HL-60 (cell line): Measurements from ENCODE around the gene TATDN3.
"Not testable (repeated sequence)": the region's sequence is repeated elsewhere in the genome, so short reads cannot be mapped to it uniquely, and the experiment has no call there.

Source experiments
- DNase-seq, 2 experiments: peaks; one replicate each; pipeline ENCODE4 v3.0.0-alpha.2; 2010 to 2020; ENCODE audit warnings: low read depth in 1 of 2, low spot score in 1 of 2
- H3K27ac ChIP-seq: fragments of 250-450 bp; sonication (Bioruptor Pico); replicated peaks from 2 replicates; pipeline ENCODE4 v1.5.1; 2020; ENCODE audit warnings: mild to moderate bottlenecking, moderate library complexity
- H3K27me3 ChIP-seq: fragments of 250-450 bp; sonication (Bioruptor Pico); 2 replicates; pipeline ENCODE4 v1.5.1; 2021; ENCODE audit warnings: mild to moderate bottlenecking, moderate library complexity; ENCODE audit not compliant: insufficient read depth, poor library complexity, severe bottlenecking
- H3K4me3 ChIP-seq: replicated peaks from 2 replicates; pipeline ENCODE4 v1.5.1; 2011; ENCODE audit warnings: mild to moderate bottlenecking, control low read depth, low read length; ENCODE audit not compliant: insufficient read depth
- GABPA ChIP-seq: IDR thresholded peaks from 2 replicates; pipeline ENCODE4 v1.6.1; 2012; ENCODE audit warnings: low read depth
- POLR2AphosphoS5 ChIP-seq: IDR thresholded peaks from 2 replicates; pipeline ENCODE4 v1.6.1; 2012; ENCODE audit warnings: low read depth
- REST ChIP-seq: IDR thresholded peaks from 2 replicates; pipeline ENCODE4 v1.6.1; 2012; ENCODE audit warnings: low read depth; ENCODE audit not compliant: insufficient replicate concordance
- SPI1 ChIP-seq: IDR thresholded peaks from 2 replicates; pipeline ENCODE4 v1.6.1; 2012; ENCODE audit warnings: low read depth, mild to moderate bottlenecking, borderline replicate concordance
- TF ChIP-seq, protein P1 (sequence below): IDR thresholded peaks from one replicate; pipeline ENCODE4 v1.5.1; 2011; ENCODE audit warnings: low read length, control low read depth, inconsistent platforms; ENCODE audit not compliant: insufficient read depth

Gene TATDN3

DNA sequence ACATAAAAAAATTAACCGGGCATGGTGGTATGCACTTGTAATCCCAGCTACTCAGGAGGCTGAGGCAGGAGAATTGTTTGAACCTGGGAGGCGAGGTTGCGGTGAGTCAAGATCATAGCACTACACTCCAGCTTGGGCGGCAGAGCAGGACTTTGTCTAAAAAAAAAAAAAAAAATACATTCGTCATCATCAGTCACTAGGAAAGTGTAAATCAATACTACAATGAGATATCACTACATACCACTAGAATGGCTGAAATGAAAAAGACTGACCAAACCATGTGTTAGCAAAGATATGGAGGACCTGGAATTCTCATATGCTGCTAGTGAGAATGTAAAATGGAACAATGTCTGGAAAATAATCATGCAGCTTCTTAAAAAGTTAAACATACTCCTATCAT lies 46.5 kb downstream of the TATDN3 start:
- no peak overlapping the region for H3K27ac ChIP-seq
- H3K27me3 ChIP-seq = no peaks in the 10 kb centered on the region
- TF ChIP-seq POLR2AphosphoS5 (no peak), REST (no peak), GABPA (no peak), SPI1 (no peak)
- TF ChIP-seq, protein P1, sequence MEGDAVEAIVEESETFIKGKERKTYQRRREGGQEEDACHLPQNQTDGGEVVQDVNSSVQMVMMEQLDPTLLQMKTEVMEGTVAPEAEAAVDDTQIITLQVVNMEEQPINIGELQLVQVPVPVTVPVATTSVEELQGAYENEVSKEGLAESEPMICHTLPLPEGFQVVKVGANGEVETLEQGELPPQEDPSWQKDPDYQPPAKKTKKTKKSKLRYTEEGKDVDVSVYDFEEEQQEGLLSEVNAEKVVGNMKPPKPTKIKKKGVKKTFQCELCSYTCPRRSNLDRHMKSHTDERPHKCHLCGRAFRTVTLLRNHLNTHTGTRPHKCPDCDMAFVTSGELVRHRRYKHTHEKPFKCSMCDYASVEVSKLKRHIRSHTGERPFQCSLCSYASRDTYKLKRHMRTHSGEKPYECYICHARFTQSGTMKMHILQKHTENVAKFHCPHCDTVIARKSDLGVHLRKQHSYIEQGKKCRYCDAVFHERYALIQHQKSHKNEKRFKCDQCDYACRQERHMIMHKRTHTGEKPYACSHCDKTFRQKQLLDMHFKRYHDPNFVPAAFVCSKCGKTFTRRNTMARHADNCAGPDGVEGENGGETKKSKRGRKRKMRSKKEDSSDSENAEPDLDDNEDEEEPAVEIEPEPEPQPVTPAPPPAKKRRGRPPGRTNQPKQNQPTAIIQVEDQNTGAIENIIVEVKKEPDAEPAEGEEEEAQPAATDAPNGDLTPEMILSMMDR = no peak
- DNase-seq = no peak
- H3K4me3 ChIP-seq = no peak overlapping the region

DNA sequence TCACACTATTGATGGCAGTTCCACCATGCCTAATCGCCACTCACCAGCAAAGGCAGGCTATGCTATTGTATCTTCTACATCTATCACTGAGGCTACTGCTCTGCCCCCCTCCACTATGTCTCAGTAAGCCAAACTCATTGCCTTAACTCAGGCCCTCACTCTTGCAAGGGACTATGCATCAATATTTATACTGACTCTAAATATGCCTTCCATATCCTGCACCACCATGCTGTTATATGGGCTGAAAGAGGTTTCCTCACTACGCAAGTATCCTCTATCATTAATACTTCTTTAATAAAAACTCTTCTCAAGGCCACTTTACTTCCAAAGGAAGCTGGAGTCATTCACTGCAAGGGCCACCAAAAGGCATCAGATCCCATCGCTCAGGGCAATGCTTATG lies 52.8 kb downstream of the TATDN3 start:
- H3K27ac ChIP-seq, H3K27me3 ChIP-seq, H3K4me3 ChIP-seq, DNase-seq: not testable (repeated sequence)

- H3K4me3 ChIP-seq = no peak within 1 kb of the TSS
- H3K27me3 ChIP-seq = no peaks in the 10 kb centered on the region
- H3K27ac ChIP-seq = no peak within 1 kb of the TSS
- DNase-seq = no peak
- TF ChIP-seq GABPA = no peak
- no peak for TF ChIP-seq SPI1
- TF ChIP-seq REST = no peak
- TF ChIP-seq, protein P1 = no peak
- no peak for TF ChIP-seq POLR2AphosphoS5
These were observed 55.9 kb downstream of the TATDN3 start, which contains the start of gene SPATA45 for GRCh38 chr1:212847549-212847948. SPATA45 (minus strand) TSS chr1:212847649; CDS start chr1:212836149, 11,500 bp downstream.

DNA sequence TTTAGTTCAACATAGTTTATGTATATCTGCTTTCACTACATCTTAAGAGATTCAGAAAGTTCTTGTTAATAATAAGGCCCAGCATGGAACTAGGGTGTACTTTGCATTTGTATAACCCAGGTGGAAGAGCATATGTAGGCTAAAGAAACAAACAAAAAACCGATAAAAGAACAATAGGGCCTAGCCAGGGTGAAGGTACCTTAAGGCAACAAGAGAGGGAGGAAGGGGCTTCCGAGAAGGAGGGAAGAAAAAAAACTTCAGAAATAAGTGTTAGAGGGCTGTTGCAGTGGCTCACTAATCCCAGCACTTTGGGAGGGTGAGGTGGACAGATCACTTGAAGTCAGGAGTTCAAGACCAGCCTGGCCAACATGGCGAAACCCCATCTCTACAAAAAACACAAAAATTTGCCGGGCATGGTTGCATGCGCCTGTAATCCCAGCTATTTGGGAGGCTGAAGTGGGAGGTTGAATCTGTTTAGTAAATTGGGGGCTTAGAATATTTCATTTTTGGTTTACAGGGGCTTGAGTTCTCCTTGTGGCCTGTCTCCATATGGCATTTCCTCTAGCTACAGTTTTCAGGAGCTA lies 60.5 kb downstream of the TATDN3 start:
- no peak overlapping the region for H3K4me3 ChIP-seq
- H3K27me3 ChIP-seq = no peaks in the 10 kb centered on the region
- DNase-seq = no peak
- TF ChIP-seq GABPA (no peak), POLR2AphosphoS5 (no peak), REST (no peak), SPI1 (no peak)
- TF ChIP-seq, protein P1 = no peak
- H3K27ac ChIP-seq = no peak overlapping the region
